ENCODE data around the gene SEMA5A.
A peak's percentile ranks its signal among the peaks of the same experiment; 100 is the strongest.

The SEMA5A gene

GRCh38 chr5:9559965-9560364 is 14.1 kb upstream of the SEMA5A start:
- Histone ChIP-seq H2BK15ac (ENCODE audit: low read depth, poor library complexity, severe bottlenecking) (no peak overlapping the region), H3K4me1 (ENCODE audit: control insufficient read depth, insufficient read depth, low read depth, low read length) (peaks cover 4% of the 10 kb centered on the region), H3K14ac (ENCODE audit: low read length in 2 of 2) (no peak overlapping the region), H3K27ac (ENCODE audit: low read length, poor library complexity, severe bottlenecking) (no peak overlapping the region), H4K91ac (ENCODE audit: low read length) (no peak overlapping the region), H2BK12ac (ENCODE audit: low read length in 2 of 2) (no peak overlapping the region), H3K4me2 (ENCODE audit: low read length, poor library complexity, severe bottlenecking) (no peak overlapping the region), H3K18ac (ENCODE audit: low read depth in 1 of 2, low read length in 2 of 2) (no peak overlapping the region), H4K8ac (ENCODE audit: low read length) (no peak overlapping the region), H3K4me3 (ENCODE audit: insufficient read depth in 1 of 2, low read depth in 1 of 2, low read length in 2 of 2) (no peak overlapping the region), H3K9ac (ENCODE audit: low read length) (no peak overlapping the region), H2AFZ (ENCODE audit: low read depth, low read length) (no peak overlapping the region), H3K27me3 (ENCODE audit: control insufficient read depth in 1 of 2, insufficient read depth in 1 of 2, low read length in 2 of 2) (no peaks in the 10 kb centered on the region), H2BK5ac (ENCODE audit: low read depth, low read length, poor library complexity, severe bottlenecking) (no peak overlapping the region), H3K79me1 (replicated peaks; ENCODE audit: low read length, poor library complexity, severe bottlenecking) (no peaks in the 10 kb centered on the region), H2BK120ac (ENCODE audit: low read depth, low read length) (no peak overlapping the region), H3K36me3 (ENCODE audit: control insufficient read depth in 1 of 2, insufficient read depth in 2 of 2, low read depth in 1 of 2, low read length in 2 of 2) (no peaks in the 10 kb centered on the region), H3K23ac (ENCODE audit: low read length in 2 of 2) (no peak overlapping the region), H3K9me3 (ENCODE audit: control insufficient read depth, low read length) (no peaks in the 10 kb centered on the region), H3K4ac (ENCODE audit: low read depth in 1 of 2, low read length in 2 of 2) (no peak overlapping the region), H2AK5ac (ENCODE audit: low read length, severe bottlenecking) (no peak overlapping the region)
- no peak for DNase-seq
- WGBS: 96% methylated on average over 2 of the region's 3 CpGs

- H2BK120ac ChIP-seq (ENCODE audit: low read depth, low read length): no peak overlapping the region
- no peak overlapping the region for H3K9ac ChIP-seq (ENCODE audit: low read length)
- H2BK15ac ChIP-seq (ENCODE audit: low read depth, poor library complexity, severe bottlenecking): no peak overlapping the region
- no peak overlapping the region for H4K91ac ChIP-seq (ENCODE audit: low read length)
- H3K18ac ChIP-seq (ENCODE audit: low read depth in 1 of 2, low read length in 2 of 2): no peak overlapping the region
- 96% methylated on average over 3 of the region's 5 CpGs for WGBS
- peaks cover 4% of the 10 kb centered on the region for H3K4me1 ChIP-seq (ENCODE audit: control insufficient read depth, insufficient read depth, low read depth, low read length)
- no peak overlapping the region for H3K23ac ChIP-seq (ENCODE audit: low read length in 2 of 2)
- H3K4ac ChIP-seq (ENCODE audit: low read depth in 1 of 2, low read length in 2 of 2): no peak overlapping the region
- H3K36me3 ChIP-seq (ENCODE audit: control insufficient read depth in 1 of 2, insufficient read depth in 2 of 2, low read depth in 1 of 2, low read length in 2 of 2): peaks cover 0 to 1% of the 10 kb centered on the region in 2 experiments
- DNase-seq: no peak
- no peak overlapping the region for H2BK5ac ChIP-seq (ENCODE audit: low read depth, low read length, poor library complexity, severe bottlenecking)
- no peaks in the 10 kb centered on the region for H3K79me1 ChIP-seq (replicated peaks; ENCODE audit: low read length, poor library complexity, severe bottlenecking)
- no peaks in the 10 kb centered on the region for H3K9me3 ChIP-seq (ENCODE audit: control insufficient read depth, low read length)
- no peaks in the 10 kb centered on the region for H3K27me3 ChIP-seq (ENCODE audit: control insufficient read depth in 1 of 2, insufficient read depth in 1 of 2, low read length in 2 of 2)
- no peak overlapping the region for H4K8ac ChIP-seq (ENCODE audit: low read length)
- no peak overlapping the region for H3K27ac ChIP-seq (ENCODE audit: low read length, poor library complexity, severe bottlenecking)
- H3K14ac ChIP-seq (ENCODE audit: low read length in 2 of 2): no peak overlapping the region
- no peak overlapping the region for H2BK12ac ChIP-seq (ENCODE audit: low read length in 2 of 2)
- H3K4me3 ChIP-seq (ENCODE audit: insufficient read depth in 1 of 2, low read depth in 1 of 2, low read length in 2 of 2): no peak overlapping the region
- H2AK5ac ChIP-seq (ENCODE audit: low read length, severe bottlenecking): no peak overlapping the region
- no peak overlapping the region for H2AFZ ChIP-seq (ENCODE audit: low read depth, low read length)
- H3K4me2 ChIP-seq (ENCODE audit: low read length, poor library complexity, severe bottlenecking): no peak overlapping the region
Measured at GRCh38 chr5:9558319-9558965, 12.6 kb upstream of the SEMA5A start.

GRCh38 chr5:9557696-9558095 is 11.8 kb upstream of the SEMA5A start:
- peak; percentile 29 for DNase-seq
- H2AK5ac ChIP-seq (ENCODE audit: low read length, severe bottlenecking): no peak overlapping the region
- H2AFZ ChIP-seq (ENCODE audit: low read depth, low read length): no peak overlapping the region
- H2BK120ac ChIP-seq (ENCODE audit: low read depth, low read length): no peak overlapping the region
- H3K23ac ChIP-seq (ENCODE audit: low read length in 2 of 2): no peak overlapping the region
- no peak overlapping the region for H3K9ac ChIP-seq (ENCODE audit: low read length)
- H2BK5ac ChIP-seq (ENCODE audit: low read depth, low read length, poor library complexity, severe bottlenecking): no peak overlapping the region
- no peak overlapping the region for H4K8ac ChIP-seq (ENCODE audit: low read length)
- H3K4ac ChIP-seq (ENCODE audit: low read depth in 1 of 2, low read length in 2 of 2): no peak overlapping the region
- H3K18ac ChIP-seq (ENCODE audit: low read depth in 1 of 2, low read length in 2 of 2): no peak overlapping the region
- no peak overlapping the region for H3K14ac ChIP-seq (ENCODE audit: low read length in 2 of 2)
- no peak overlapping the region for H2BK15ac ChIP-seq (ENCODE audit: low read depth, poor library complexity, severe bottlenecking)
- H3K36me3 ChIP-seq (ENCODE audit: control insufficient read depth in 1 of 2, insufficient read depth in 2 of 2, low read depth in 1 of 2, low read length in 2 of 2): peaks cover 2 to 7% of the 10 kb centered on the region in 2 experiments
- H3K27me3 ChIP-seq (ENCODE audit: control insufficient read depth in 1 of 2, insufficient read depth in 1 of 2, low read length in 2 of 2): no peaks in the 10 kb centered on the region
- WGBS: 41% methylated on average over 2 of the region's 2 CpGs
- H4K91ac ChIP-seq (ENCODE audit: low read length): no peak overlapping the region
- H3K9me3 ChIP-seq (ENCODE audit: control insufficient read depth, low read length): no peaks in the 10 kb centered on the region
- no peak overlapping the region for H2BK12ac ChIP-seq (ENCODE audit: low read length in 2 of 2)
- H3K4me3 ChIP-seq (ENCODE audit: insufficient read depth in 1 of 2, low read depth in 1 of 2, low read length in 2 of 2): no peak overlapping the region
- no peak overlapping the region for H3K4me2 ChIP-seq (ENCODE audit: low read length, poor library complexity, severe bottlenecking)
- H3K27ac ChIP-seq (ENCODE audit: low read length, poor library complexity, severe bottlenecking): no peak overlapping the region
- peaks cover 4% of the 10 kb centered on the region for H3K4me1 ChIP-seq (ENCODE audit: control insufficient read depth, insufficient read depth, low read depth, low read length)
- no peaks in the 10 kb centered on the region for H3K79me1 ChIP-seq (replicated peaks; ENCODE audit: low read length, poor library complexity, severe bottlenecking)

GRCh38 chr5:9555961-9556360 is 10.1 kb upstream of the SEMA5A start:
- Histone ChIP-seq H3K23ac (ENCODE audit: low read length in 2 of 2) (no peak overlapping the region), H2BK5ac (ENCODE audit: low read depth, low read length, poor library complexity, severe bottlenecking) (no peak overlapping the region), H2BK120ac (ENCODE audit: low read depth, low read length) (no peak overlapping the region), H2AK5ac (ENCODE audit: low read length, severe bottlenecking) (no peak overlapping the region), H4K91ac (ENCODE audit: low read length) (no peak overlapping the region), H2AFZ (ENCODE audit: low read depth, low read length) (no peak overlapping the region), H2BK12ac (ENCODE audit: low read length in 2 of 2) (no peak overlapping the region), H3K27me3 (ENCODE audit: control insufficient read depth in 1 of 2, insufficient read depth in 1 of 2, low read length in 2 of 2) (no peaks in the 10 kb centered on the region), H3K27ac (ENCODE audit: low read length, poor library complexity, severe bottlenecking) (no peak overlapping the region), H3K18ac (ENCODE audit: low read depth in 1 of 2, low read length in 2 of 2) (no peak overlapping the region), H2BK15ac (ENCODE audit: low read depth, poor library complexity, severe bottlenecking) (no peak overlapping the region), H3K36me3 (ENCODE audit: control insufficient read depth in 1 of 2, insufficient read depth in 2 of 2, low read depth in 1 of 2, low read length in 2 of 2) (peaks cover 15 to 18% of the 10 kb centered on the region in 2 experiments), H3K4me2 (ENCODE audit: low read length, poor library complexity, severe bottlenecking) (no peak overlapping the region), H3K4me3 (ENCODE audit: insufficient read depth in 1 of 2, low read depth in 1 of 2, low read length in 2 of 2) (no peak overlapping the region), H3K79me1 (replicated peaks; ENCODE audit: low read length, poor library complexity, severe bottlenecking) (peaks cover 4% of the 10 kb centered on the region), H3K14ac (ENCODE audit: low read length in 2 of 2) (no peak overlapping the region), H3K9me3 (ENCODE audit: control insufficient read depth, low read length) (no peaks in the 10 kb centered on the region), H3K4ac (ENCODE audit: low read depth in 1 of 2, low read length in 2 of 2) (no peak overlapping the region), H3K9ac (ENCODE audit: low read length) (no peak overlapping the region), H3K4me1 (ENCODE audit: control insufficient read depth, insufficient read depth, low read depth, low read length) (peaks cover 2% of the 10 kb centered on the region), H4K8ac (ENCODE audit: low read length) (no peak overlapping the region)
- whole genome bisulfite sequencing: 90% methylated on average over 2 of the region's 4 CpGs
- no peak for DNase-seq

Data from mesenchymal stem cell (in vitro differentiated cells and primary cell).